ENCODE data around the gene GCFC2.
"Not testable (repeated sequence)": the region's sequence is repeated elsewhere in the genome, so short reads cannot be mapped to it uniquely, and the experiment has no call there.

GCFC2 gene

DNA sequence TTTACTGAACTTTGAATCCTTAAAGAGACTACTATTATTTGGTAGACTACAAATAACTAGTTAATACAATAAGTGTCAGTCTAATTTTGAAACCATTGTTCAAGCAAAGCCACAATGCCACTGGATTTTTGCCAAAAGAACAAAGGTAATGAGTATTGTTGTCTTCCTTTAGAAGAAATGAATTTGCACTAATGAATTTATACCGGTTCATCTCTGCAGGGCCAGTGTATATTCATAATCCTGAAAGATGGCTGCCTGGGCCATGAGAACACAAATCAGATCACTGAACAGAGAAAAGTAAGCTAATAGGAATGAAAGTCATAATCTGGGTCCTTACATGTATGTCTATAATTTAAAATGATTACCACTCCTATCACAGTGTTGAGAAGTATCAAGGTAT, 31.2 kb downstream of the GCFC2 start:
- no peak for DNase-seq (ENCODE audit: low read depth)
- H3K27me3 ChIP-seq (replicated peaks; ENCODE audit: control insufficient read depth, insufficient read depth, low read length), result no peaks in the 10 kb centered on the region

DNA sequence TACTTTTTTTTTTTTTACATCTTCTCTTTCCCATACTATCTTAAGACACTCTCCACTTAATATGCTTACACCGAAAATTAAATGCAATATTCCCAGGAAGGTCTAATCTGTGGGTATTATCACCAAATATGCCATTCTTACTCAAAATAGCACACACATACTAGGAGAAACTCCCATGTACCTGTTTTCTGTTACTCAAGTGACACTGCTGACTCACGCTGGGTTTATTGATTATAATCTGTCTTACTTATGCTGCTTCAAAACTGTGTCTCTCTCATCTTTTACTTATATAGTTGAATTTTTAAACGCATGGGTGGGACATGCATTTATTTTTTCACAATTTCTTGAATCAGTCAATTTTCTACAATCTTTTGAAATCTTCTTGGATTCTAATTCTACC, 34.3 kb downstream of the GCFC2 start:
- Histone ChIP-seq H3K27me3 (replicated peaks; ENCODE audit: control insufficient read depth, insufficient read depth, low read length) (no peaks in the 10 kb centered on the region), H3K36me3 (ENCODE audit: control insufficient read depth, insufficient read depth, low read length, severe bottlenecking) (peaks cover 19% of the 10 kb centered on the region), H3K9ac (ENCODE audit: low read length) (no peak overlapping the region), H3K4me1 (ENCODE audit: control insufficient read depth, insufficient read depth, low read length) (peaks cover 4% of the 10 kb centered on the region), H3K4me3 (ENCODE audit: low read length) (no peak overlapping the region), H3K9me3 (ENCODE audit: control insufficient read depth, low read length) (no peaks in the 10 kb centered on the region)
- no peak for DNase-seq (ENCODE audit: low read depth)

More for the DNA sequence above, 31.2 kb downstream of the GCFC2 start:
- Histone ChIP-seq H3K4me1 (ENCODE audit: control insufficient read depth, insufficient read depth, low read length) (peaks cover 4% of the 10 kb centered on the region), H3K36me3 (ENCODE audit: control insufficient read depth, insufficient read depth, low read length, severe bottlenecking) (peaks cover 10% of the 10 kb centered on the region), H3K9me3 (ENCODE audit: control insufficient read depth, low read length) (no peaks in the 10 kb centered on the region), H3K4me3 (ENCODE audit: low read length) (no peak overlapping the region), H3K9ac (ENCODE audit: low read length) (no peak overlapping the region)

DNA sequence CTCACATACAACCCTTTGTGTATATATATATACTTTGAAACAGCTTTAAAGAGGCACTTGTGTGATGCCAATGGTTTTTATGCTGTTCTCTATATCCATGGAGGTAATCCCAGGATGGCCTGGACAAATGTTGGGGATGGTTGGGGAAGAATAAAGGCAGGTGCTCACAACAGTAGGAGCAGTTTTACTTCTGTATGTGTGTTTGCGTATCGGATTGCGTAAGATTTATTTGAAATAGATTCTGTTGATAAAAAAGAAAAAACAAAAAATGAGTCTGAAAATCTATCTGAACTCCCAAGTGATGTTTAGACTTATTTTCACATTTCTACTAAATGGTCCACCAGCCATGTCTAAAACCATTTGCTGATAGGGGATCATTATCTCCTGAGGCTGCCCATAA, 34.8 kb downstream of the GCFC2 start:
- Histone ChIP-seq H3K4me3 (ENCODE audit: low read length) (no peak overlapping the region), H3K27me3 (replicated peaks; ENCODE audit: control insufficient read depth, insufficient read depth, low read length) (no peaks in the 10 kb centered on the region), H3K4me1 (ENCODE audit: control insufficient read depth, insufficient read depth, low read length) (peaks cover 4% of the 10 kb centered on the region), H3K9ac (ENCODE audit: low read length) (no peak overlapping the region), H3K9me3 (ENCODE audit: control insufficient read depth, low read length) (no peaks in the 10 kb centered on the region), H3K36me3 (ENCODE audit: control insufficient read depth, insufficient read depth, low read length, severe bottlenecking) (peaks cover 24% of the 10 kb centered on the region)
- no peak for DNase-seq (ENCODE audit: low read depth)

DNA sequence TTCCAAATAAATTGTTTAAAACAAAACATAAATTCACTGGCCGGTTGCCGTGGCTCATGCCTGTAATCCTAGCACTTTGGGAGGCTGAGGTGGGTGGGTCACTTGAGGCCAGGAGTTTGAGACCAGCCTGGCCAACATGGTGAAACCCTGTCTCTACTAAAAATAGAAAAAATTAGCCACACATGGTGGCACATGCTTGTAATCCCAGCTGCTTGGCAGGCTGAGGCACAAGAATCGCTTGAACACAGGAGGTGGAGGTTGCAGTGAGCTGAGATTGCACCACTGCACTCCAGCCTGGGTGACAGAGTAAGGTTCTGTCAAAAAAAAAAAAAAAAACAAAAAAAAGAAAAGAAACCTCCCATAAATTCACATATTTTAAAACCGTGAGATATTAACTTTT, 35.3 kb downstream of the GCFC2 start:
- not testable (repeated sequence) for H3K4me1 ChIP-seq (ENCODE audit: control insufficient read depth, insufficient read depth, low read length); H3K9me3 ChIP-seq (ENCODE audit: control insufficient read depth, low read length); H3K4me3 ChIP-seq (ENCODE audit: low read length); DNase-seq (ENCODE audit: low read depth); H3K27me3 ChIP-seq (replicated peaks; ENCODE audit: control insufficient read depth, insufficient read depth, low read length); H3K9ac ChIP-seq (ENCODE audit: low read length)
- peaks cover 26% of the 10 kb centered on the region for H3K36me3 ChIP-seq (ENCODE audit: control insufficient read depth, insufficient read depth, low read length, severe bottlenecking)

DNA sequence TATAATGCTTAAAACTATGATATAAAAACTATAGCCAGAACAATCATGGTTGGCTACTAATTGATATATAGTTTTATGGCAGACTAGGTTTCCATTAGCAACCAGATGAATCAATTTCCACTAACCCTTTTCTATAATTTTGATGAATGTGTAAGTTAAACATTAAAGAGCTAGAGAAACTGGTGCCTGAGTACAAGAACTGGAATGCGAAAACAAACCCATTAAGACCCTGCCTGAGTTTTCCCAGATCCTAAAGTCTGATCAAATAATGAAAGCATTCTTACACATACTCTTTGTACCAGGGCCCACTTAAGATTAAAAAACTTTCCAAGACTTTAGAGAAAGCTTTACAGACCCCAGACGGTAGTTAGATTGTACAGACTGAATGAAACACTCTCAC, 42.8 kb downstream of the GCFC2 start:
- H3K4me3 ChIP-seq (ENCODE audit: low read length), result no peak overlapping the region
- no peaks in the 10 kb centered on the region for H3K9me3 ChIP-seq (ENCODE audit: control insufficient read depth, low read length)
- H3K4me1 ChIP-seq (ENCODE audit: control insufficient read depth, insufficient read depth, low read length), result no peaks in the 10 kb centered on the region
- no peak for DNase-seq (ENCODE audit: low read depth)
- H3K36me3 ChIP-seq (ENCODE audit: control insufficient read depth, insufficient read depth, low read length, severe bottlenecking), result peaks cover 76% of the 10 kb centered on the region
- no peaks in the 10 kb centered on the region for H3K27me3 ChIP-seq (replicated peaks; ENCODE audit: control insufficient read depth, insufficient read depth, low read length)
- no peak overlapping the region for H3K9ac ChIP-seq (ENCODE audit: low read length)

DNA sequence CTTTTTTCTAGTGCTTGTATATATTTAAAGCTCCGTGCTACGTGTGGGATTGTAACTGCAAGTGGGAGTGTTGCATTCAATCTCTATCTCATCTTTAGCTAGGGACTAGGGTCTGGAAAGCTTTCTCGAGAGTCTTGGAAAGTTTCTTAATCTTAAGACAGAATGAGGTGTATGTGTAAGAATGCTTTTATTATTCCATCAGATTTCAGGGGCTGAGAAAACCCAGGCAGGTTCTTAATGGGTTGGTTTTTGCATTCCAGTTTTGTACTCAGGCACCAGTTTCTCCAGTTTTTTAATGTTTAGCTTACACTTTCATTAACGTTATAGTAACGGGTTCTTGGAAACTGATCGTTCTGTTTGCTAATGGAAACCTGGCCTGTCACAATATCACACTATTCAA, 43.8 kb downstream of the GCFC2 start:
- no peak for DNase-seq (ENCODE audit: low read depth)
- Histone ChIP-seq H3K9ac (ENCODE audit: low read length) (no peak overlapping the region), H3K4me3 (ENCODE audit: low read length) (no peak overlapping the region), H3K36me3 (ENCODE audit: control insufficient read depth, insufficient read depth, low read length, severe bottlenecking) (peaks cover 79% of the 10 kb centered on the region), H3K4me1 (ENCODE audit: control insufficient read depth, insufficient read depth, low read length) (no peaks in the 10 kb centered on the region), H3K27me3 (replicated peaks; ENCODE audit: control insufficient read depth, insufficient read depth, low read length) (no peaks in the 10 kb centered on the region), H3K9me3 (ENCODE audit: control insufficient read depth, low read length) (no peaks in the 10 kb centered on the region)

DNA sequence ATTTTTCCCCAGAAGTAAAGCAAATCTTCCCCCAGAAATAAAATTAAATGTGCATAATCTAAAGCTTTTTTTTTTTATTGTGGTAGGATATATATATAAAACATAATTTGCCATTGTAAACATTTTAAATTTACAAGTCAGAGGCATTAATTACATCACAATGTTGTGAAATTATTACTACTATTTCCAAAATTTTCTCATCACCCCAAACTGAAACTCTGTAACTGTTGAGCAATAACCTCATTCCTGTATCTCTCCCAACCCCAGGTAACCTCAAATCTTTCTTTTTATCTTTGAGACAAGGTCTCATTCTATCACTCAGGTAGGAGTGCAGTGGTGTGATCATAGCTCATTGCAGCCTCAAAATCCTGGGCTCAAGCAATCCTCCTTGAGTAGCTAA, 52.9 kb downstream of the GCFC2 start:
- H3K27me3 ChIP-seq (replicated peaks; ENCODE audit: control insufficient read depth, insufficient read depth, low read length), result no peaks in the 10 kb centered on the region
- DNase-seq (ENCODE audit: low read depth), result no peak
- peaks cover 20% of the 10 kb centered on the region for H3K4me1 ChIP-seq (ENCODE audit: control insufficient read depth, insufficient read depth, low read length)
- no peak overlapping the region for H3K4me3 ChIP-seq (ENCODE audit: low read length)
- H3K9ac ChIP-seq (ENCODE audit: low read length), result no peak overlapping the region
- peaks cover 4% of the 10 kb centered on the region for H3K9me3 ChIP-seq (ENCODE audit: control insufficient read depth, low read length)
- peaks cover 85% of the 10 kb centered on the region for H3K36me3 ChIP-seq (ENCODE audit: control insufficient read depth, insufficient read depth, low read length, severe bottlenecking)

DNA sequence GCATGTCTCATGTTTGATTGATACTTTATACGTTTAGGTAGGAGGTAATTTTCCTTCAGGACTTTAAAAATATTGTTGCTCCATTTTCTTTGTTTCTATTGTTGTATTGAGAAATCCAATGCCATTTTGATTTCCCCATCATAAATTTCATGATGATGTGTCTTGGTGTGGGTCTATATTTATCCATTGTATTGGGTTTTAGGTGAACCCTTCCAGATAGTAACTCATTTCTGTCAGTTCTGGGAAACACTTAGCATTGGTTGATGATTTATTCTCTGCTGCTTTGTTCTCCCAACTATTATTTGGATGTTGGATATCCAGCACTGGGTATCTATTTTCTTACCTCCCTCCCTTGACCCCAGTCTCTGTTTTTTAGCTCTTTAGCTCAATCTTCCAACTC, 54.2 kb downstream of the GCFC2 start:
- Histone ChIP-seq H3K9ac (ENCODE audit: low read length) (no peak overlapping the region), H3K36me3 (ENCODE audit: control insufficient read depth, insufficient read depth, low read length, severe bottlenecking) (peaks cover 85% of the 10 kb centered on the region), H3K27me3 (replicated peaks; ENCODE audit: control insufficient read depth, insufficient read depth, low read length) (no peaks in the 10 kb centered on the region), H3K9me3 (ENCODE audit: control insufficient read depth, low read length) (peaks cover 4% of the 10 kb centered on the region), H3K4me1 (ENCODE audit: control insufficient read depth, insufficient read depth, low read length) (peaks cover 20% of the 10 kb centered on the region), H3K4me3 (ENCODE audit: low read length) (no peak overlapping the region)
- no peak for DNase-seq (ENCODE audit: low read depth)

DNA sequence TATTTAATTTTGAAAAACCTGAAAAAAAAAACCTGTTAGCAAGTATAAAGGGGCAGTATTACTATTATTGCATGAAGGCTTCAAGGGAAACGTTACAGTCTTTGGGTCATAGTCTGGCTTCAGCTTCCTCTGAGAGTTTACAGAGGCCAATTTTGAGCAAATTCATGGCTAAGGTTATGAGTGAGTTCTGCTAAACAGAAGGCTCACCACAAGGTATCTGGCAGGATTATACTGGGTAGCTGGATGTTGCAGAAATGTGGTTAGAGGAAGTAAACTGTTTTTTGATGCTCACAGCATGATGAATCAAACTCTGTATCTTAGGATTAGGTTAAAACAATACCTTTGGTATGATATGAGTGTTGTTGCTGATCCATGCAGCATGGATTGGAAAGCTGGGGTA, 54.9 kb downstream of the GCFC2 start:
- peaks cover 4% of the 10 kb centered on the region for H3K9me3 ChIP-seq (ENCODE audit: control insufficient read depth, low read length)
- peaks cover 85% of the 10 kb centered on the region for H3K36me3 ChIP-seq (ENCODE audit: control insufficient read depth, insufficient read depth, low read length, severe bottlenecking)
- H3K4me3 ChIP-seq (ENCODE audit: low read length), result no peak overlapping the region
- peaks cover 19% of the 10 kb centered on the region for H3K4me1 ChIP-seq (ENCODE audit: control insufficient read depth, insufficient read depth, low read length)
- no peak overlapping the region for H3K9ac ChIP-seq (ENCODE audit: low read length)
- DNase-seq (ENCODE audit: low read depth), result no peak
- no peaks in the 10 kb centered on the region for H3K27me3 ChIP-seq (replicated peaks; ENCODE audit: control insufficient read depth, insufficient read depth, low read length)

DNA sequence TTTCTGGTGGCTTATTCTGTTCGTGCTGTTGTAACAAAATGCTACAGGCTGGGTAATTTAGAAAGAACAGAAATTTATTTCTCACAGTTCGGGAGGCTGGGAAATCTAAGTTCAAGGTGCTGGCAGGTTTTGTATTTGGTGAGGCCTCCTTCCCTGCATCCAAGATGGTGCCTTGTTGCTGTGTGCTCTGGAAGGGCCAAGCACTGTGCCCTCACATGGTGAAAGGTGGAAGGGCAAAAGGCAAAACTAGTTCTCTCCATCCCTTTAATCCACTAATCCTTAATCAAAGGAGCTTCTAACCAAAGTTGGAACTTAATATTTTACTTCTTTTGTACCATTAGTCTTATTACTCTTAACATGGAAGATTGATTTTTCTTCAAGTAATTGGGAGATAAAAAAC, 56.7 kb downstream of the GCFC2 start:
- Histone ChIP-seq H3K4me1 (ENCODE audit: control insufficient read depth, insufficient read depth, low read length) (peaks cover 17% of the 10 kb centered on the region), H3K36me3 (ENCODE audit: control insufficient read depth, insufficient read depth, low read length, severe bottlenecking) (peaks cover 88% of the 10 kb centered on the region), H3K9me3 (ENCODE audit: control insufficient read depth, low read length) (peaks cover 3% of the 10 kb centered on the region), H3K9ac (ENCODE audit: low read length) (no peak overlapping the region), H3K27me3 (replicated peaks; ENCODE audit: control insufficient read depth, insufficient read depth, low read length) (no peaks in the 10 kb centered on the region), H3K4me3 (ENCODE audit: low read length) (no peak overlapping the region)
- DNase-seq (ENCODE audit: low read depth), result no peak

DNA sequence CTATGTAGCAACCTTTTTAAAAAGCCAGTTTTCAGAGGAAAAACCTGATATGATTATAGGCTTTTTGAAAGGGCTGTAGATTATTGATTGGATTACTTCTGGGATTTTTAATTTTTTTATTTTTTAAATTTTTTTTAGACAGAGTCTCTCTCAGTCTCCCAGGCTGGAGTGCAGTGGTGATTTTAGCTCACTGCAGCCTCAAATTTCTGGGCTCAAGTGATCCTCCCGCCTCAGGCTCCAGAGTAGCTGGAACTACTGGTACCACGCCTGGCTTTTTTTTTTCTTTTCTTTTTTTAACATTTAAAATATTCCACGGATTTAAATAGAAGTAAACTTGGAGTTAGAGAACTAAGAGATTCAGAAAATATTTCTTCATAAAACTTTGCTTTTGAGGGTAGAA, 62.9 kb downstream of the GCFC2 start:
- peaks cover 13% of the 10 kb centered on the region for H3K4me1 ChIP-seq (ENCODE audit: control insufficient read depth, insufficient read depth, low read length)
- no peak for DNase-seq (ENCODE audit: low read depth)
- H3K9me3 ChIP-seq (ENCODE audit: control insufficient read depth, low read length), result no peaks in the 10 kb centered on the region
- H3K4me3 ChIP-seq (ENCODE audit: low read length), result peak overlapping the region; percentile 96
- peak overlapping the region; percentile 96 for H3K9ac ChIP-seq (ENCODE audit: low read length)
- no peaks in the 10 kb centered on the region for H3K27me3 ChIP-seq (replicated peaks; ENCODE audit: control insufficient read depth, insufficient read depth, low read length)
- peaks cover 35% of the 10 kb centered on the region for H3K36me3 ChIP-seq (ENCODE audit: control insufficient read depth, insufficient read depth, low read length, severe bottlenecking)

DNA sequence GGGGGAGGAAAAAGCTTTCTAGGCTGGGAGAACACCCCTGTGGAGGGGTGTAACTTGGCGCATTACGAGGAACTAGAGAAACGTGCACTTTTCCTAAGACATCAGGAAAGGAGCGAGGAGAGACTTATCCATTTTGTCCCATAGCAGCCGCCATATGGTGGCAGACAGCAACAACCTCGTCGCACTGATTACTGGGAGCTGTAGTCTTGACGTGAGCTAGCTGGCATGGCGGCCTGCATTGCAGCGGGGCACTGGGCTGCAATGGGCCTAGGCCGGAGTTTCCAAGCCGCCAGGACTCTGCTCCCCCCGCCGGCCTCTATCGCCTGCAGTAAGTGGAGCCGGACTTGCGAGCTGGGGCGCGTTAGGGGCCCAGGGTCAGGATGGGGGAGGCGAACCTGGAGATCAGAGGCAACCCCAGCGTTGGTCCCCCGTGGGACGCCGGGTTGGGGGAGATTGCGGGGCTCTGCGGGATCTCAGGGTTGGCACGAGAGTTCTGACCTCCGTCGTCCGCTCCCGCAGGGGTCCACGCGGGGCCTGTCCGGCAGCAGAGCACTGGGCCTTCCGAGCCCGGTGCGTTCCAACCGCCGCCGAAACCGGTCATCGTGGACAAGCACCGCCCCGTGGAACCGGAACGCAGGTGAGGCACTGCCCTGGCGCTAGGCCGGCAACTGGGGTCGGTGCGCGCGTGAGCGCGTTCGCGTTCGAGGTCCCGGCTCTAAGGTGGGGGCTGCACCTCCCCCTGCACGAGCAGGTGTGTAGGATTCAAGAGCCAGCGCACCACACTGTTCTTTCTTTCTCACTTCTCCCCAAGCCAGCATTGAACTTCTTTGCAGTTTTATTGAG, 63.9 kb downstream of the GCFC2 start, which contains the start of gene MRPL19:
Gene MRPL19, plus strand, starts transcription at position 201 of the 843 bp plus-strand sequence. Its CDS starts 25 bp downstream, at position 226.
- H3K36me3 ChIP-seq (ENCODE audit: control insufficient read depth, insufficient read depth, low read length, severe bottlenecking), result peaks cover 25% of the 10 kb centered on the region
- H3K4me1 ChIP-seq (ENCODE audit: control insufficient read depth, insufficient read depth, low read length), result peaks cover 13% of the 10 kb centered on the region
- no peaks in the 10 kb centered on the region for H3K27me3 ChIP-seq (replicated peaks; ENCODE audit: control insufficient read depth, insufficient read depth, low read length)
- H3K9me3 ChIP-seq (ENCODE audit: control insufficient read depth, low read length), result no peaks in the 10 kb centered on the region
- peak within 1 kb of the TSS; percentile 96 for H3K4me3 ChIP-seq (ENCODE audit: low read length)
- DNase-seq (ENCODE audit: low read depth), result peak; percentile 94
- peak within 1 kb of the TSS; percentile 96 for H3K9ac ChIP-seq (ENCODE audit: low read length)

Measured in adipocyte (in vitro differentiated cells).